ENCODE data around the gene RTL1. TPM values are rescaled to one million over a fixed set of nuclear protein-coding genes. Genes with fewer than 3 reads are reported as not detected.

Gene RTL1
- polyA plus RNA-seq, 6 donors from 2014 or later, result not detected

DNA sequence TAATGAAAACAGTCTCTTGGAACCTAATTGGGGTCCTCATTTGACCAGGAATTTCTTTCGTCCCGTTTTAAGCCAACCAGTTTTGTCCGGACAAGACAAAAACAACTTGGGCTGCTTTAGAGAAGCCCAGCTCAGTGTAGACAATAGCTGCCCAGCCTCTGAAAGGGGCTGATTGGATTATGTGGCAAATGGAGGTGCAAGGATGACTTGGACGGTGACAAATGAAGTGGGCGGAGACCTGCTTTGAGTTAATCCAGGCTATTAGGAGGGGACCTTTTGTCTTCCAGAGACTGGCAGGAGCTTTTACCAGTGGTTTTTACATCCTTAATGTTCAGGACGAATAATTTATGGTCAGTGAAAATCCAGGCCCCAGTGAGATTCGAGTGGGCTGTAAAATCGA is 72.8 kb downstream of the RTL1 start:
- DNase-seq, result no peak
- no peak overlapping the region for H3K27ac Mint-ChIP-seq
- H3K4me3 Mint-ChIP-seq, result no peak overlapping the region
- H3K9me3 Mint-ChIP-seq, result peaks cover 5 to 21% (median 7%) of the 10 kb centered on the region in 7 donors
- ATAC-seq (ENCODE audit: low read depth in 2 of 2), result no peak
- H3K36me3 Mint-ChIP-seq, result peaks cover 0 to 9% of the 10 kb centered on the region in 2 donors
- H3K27me3 Mint-ChIP-seq, result peaks cover 13 to 61% (median 51%) of the 10 kb centered on the region in 3 donors
- peaks cover 5 to 11% (median 5%) of the 10 kb centered on the region in 3 donors for H3K4me1 Mint-ChIP-seq

Other genes starting within 250 kb of the RTL1 start
- not detected for gene DLK1, start 176.8 kb downstream of the RTL1 start, polyA plus RNA-seq (ENCODE audit: low read depth in 6 of 6)
- gene MEG3, start 77.6 kb downstream of the RTL1 start, polyA plus RNA-seq (ENCODE audit: low read depth in 6 of 6), result under 1 TPM in 1 of 6 donors, not detected in 5; 0.18 TPM

Measured in naive B cell (primary cell).